ENCODE measurements around the gene SRPK3. TPM values are rescaled to one million over a fixed set of nuclear protein-coding genes. Genes with fewer than 3 reads are reported as not detected.
A peak's percentile ranks its signal among the peaks of the same experiment; 100 is the strongest.

SRPK3 gene, protein sequence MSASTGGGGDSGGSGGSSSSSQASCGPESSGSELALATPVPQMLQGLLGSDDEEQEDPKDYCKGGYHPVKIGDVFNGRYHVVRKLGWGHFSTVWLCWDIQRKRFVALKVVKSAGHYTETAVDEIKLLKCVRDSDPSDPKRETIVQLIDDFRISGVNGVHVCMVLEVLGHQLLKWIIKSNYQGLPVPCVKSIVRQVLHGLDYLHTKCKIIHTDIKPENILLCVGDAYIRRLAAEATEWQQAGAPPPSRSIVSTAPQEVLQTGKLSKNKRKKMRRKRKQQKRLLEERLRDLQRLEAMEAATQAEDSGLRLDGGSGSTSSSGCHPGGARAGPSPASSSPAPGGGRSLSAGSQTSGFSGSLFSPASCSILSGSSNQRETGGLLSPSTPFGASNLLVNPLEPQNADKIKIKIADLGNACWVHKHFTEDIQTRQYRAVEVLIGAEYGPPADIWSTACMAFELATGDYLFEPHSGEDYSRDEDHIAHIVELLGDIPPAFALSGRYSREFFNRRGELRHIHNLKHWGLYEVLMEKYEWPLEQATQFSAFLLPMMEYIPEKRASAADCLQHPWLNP
- total RNA-seq (10 to 100 TPM; 27.0 to 53.1 (median 39.3) TPM), polyA plus RNA-seq (36.5 TPM)
- long read RNA-seq, donor 1, transcript SRPK3-203 (15 exons, 1,753 nt): major isoform, 19 of 79 reads
- long read RNA-seq, donor 1, transcript SRPK3-202 (15 exons, 1,958 nt): minor isoform, 16 of 79 reads
- long read RNA-seq, donor 1, partial matches to known transcripts: 24 of 79 reads
- long read RNA-seq, donor 1, other reads (novel, unspliced or antisense): 20 of 79 reads
- long read RNA-seq, donor 2, transcript SRPK3-202 (15 exons, 1,958 nt): major isoform, 11 of 81 reads
- long read RNA-seq, donor 2, transcript SRPK3-203 (15 exons, 1,753 nt): major isoform, 11 of 81 reads
- long read RNA-seq, donor 2, partial matches to known transcripts: 33 of 81 reads
- long read RNA-seq, donor 2, other reads (novel, unspliced or antisense): 25 of 81 reads
- long read RNA-seq, donor 3, transcript SRPK3-202 (15 exons, 1,958 nt): minor isoform, 7 of 74 reads
- long read RNA-seq, donor 3, transcript SRPK3-203 (15 exons, 1,753 nt): major isoform, 26 of 74 reads
- long read RNA-seq, donor 3, partial matches to known transcripts: 20 of 74 reads
- long read RNA-seq, donor 3, other reads (novel, unspliced or antisense): 19 of 74 reads
- long read RNA-seq, donor 4, transcript SRPK3-202 (15 exons, 1,958 nt): minor isoform, 10 of 85 reads
- long read RNA-seq, donor 4, transcript SRPK3-203 (15 exons, 1,753 nt): major isoform, 23 of 85 reads
- long read RNA-seq, donor 4, partial matches to known transcripts: 25 of 85 reads
- long read RNA-seq, donor 4, other reads (novel, unspliced or antisense): 26 of 85 reads

DNA sequence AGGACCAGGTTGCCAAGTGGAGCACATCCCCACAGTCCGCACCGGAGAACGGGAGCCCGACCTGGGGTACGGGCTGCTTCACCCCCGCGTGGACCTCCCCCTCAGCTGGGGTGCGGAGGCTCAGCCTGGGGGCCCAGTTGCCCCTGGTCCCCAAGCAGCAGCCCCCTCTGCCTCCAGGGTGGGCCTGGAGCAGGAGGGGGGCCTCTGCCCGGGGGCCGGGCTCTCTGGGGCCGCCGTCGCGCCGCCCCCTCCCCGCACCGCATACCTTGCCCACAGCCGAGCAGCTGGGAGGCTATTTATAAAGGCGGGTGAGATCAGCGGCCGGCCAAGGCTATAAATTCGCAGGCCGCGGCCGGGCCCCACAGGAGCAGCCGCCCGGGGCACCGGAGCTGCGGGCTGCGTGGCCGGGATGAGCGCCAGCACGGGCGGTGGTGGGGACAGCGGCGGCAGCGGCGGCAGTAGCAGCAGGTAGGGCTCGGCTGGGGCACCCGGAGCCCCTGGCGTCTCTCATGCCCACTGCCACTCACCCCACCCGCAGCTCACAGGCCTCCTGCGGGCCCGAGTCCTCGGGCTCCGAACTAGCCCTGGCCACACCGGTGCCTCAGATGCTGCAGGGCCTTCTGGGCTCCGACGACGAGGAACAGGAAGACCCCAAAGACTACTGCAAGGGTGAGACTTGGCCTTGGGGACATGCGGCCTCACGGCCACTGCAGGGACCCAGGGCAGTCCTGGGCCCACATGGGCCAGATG, at the start of gene SRPK3:
Gene SRPK3 (plus strand): TSS at position 364 of the 750 bp plus-strand sequence. CDS start 46 bp downstream, at position 410.
- 17% methylated on average over 52 of the region's 52 CpGs for WGBS
- Histone ChIP-seq H3K9me3 (ENCODE audit: control insufficient read depth, low read length) (no peaks in the 10 kb centered on the region), H3K27ac (ENCODE audit: low read length) (peak within 1 kb of the TSS; percentile 68), H3K27me3 (ENCODE audit: control insufficient read depth, insufficient read depth) (no peaks in the 10 kb centered on the region), H3K4me1 (ENCODE audit: control insufficient read depth, insufficient read depth, low read length) (peaks cover 2% of the 10 kb centered on the region), H3K4me3 (ENCODE audit: low read length) (no peak within 1 kb of the TSS)
- ATAC-seq: peak; percentile 48 to 52
- intact Hi-C loops (cut with DNase I): no loop called here
- DNase-seq: peak in 2 of 3 donors; percentile 69 to 76

DNA sequence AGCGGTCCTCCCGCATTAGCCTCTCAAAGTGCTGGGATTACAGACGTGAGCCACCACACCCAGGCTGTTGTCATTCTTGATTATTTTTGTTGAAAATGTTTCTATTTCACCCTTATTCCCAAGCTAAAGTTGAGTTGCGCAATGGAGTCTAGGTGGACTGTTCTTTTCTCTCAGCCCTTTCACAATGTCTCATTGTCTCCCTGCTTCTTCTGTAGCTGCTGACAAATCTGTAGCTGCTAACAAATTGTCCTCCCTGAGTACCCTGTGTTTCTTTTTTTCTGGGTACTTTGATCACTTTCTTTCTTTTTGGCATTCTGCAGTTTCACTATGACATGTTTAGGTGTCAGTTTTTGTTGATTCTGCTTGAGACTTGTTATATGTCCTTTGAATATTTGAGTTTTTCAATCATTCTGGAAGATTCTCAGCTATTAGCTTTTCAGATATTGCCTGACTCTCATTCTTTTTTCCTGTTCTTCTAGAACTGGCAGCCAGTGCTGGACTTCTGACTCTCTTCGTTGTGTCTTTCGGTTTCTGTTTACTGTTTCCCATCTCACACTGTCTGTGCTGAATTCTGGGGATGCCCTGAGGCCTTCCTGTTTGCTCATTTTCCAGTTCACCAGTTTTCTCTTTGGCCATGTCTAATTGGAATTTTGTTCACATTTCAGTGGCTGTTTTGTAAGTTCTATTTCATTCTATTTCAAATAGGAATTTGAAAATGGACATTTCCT, 49.6 kb upstream of the SRPK3 start:
- no peak overlapping the region for H3K27ac ChIP-seq (ENCODE audit: low read length)

DNA sequence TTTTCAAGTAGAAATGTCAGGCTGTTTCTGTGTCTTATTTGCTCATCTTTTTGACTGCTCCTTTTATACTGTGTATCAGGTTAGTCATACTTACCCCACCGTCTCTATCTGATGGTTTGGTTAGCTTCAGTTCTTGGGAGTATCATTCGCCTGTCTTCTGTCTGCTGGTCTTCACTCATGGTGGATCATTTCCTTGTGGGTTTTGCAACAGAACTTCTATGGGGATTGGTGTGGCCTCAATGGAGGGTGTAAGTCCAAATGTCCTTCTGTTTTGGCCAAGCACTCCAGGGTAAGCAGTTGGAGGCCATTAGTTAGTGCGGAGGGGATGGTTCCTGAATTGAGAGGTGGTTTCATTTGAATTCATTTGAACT, 49.0 kb upstream of the SRPK3 start:
- Histone ChIP-seq H3K4me3 (ENCODE audit: low read length) (no peak overlapping the region), H3K9me3 (ENCODE audit: control insufficient read depth, low read length) (no peaks in the 10 kb centered on the region), H3K27ac (ENCODE audit: low read length) (no peak overlapping the region), H3K27me3 (ENCODE audit: control insufficient read depth, insufficient read depth) (no peaks in the 10 kb centered on the region), H3K4me1 (ENCODE audit: control insufficient read depth, insufficient read depth, low read length) (peaks cover 7% of the 10 kb centered on the region)
- ATAC-seq: no peak
- DNase-seq: no peak
- 96% methylated on average over 3 of the region's 3 CpGs for WGBS
- intact Hi-C loops (cut with DNase I): no loop called here

More for the DNA sequence above, 49.6 kb upstream of the SRPK3 start:
- intact Hi-C loops (cut with DNase I): no loop called here
- ATAC-seq: no peak
- Histone ChIP-seq H3K4me3 (ENCODE audit: low read length) (no peak overlapping the region), H3K27me3 (ENCODE audit: control insufficient read depth, insufficient read depth) (no peaks in the 10 kb centered on the region), H3K4me1 (ENCODE audit: control insufficient read depth, insufficient read depth, low read length) (peaks cover 7% of the 10 kb centered on the region), H3K9me3 (ENCODE audit: control insufficient read depth, low read length) (no peaks in the 10 kb centered on the region)
- no peak for DNase-seq
- WGBS: 88% methylated on average over 6 of the region's 6 CpGs

DNA sequence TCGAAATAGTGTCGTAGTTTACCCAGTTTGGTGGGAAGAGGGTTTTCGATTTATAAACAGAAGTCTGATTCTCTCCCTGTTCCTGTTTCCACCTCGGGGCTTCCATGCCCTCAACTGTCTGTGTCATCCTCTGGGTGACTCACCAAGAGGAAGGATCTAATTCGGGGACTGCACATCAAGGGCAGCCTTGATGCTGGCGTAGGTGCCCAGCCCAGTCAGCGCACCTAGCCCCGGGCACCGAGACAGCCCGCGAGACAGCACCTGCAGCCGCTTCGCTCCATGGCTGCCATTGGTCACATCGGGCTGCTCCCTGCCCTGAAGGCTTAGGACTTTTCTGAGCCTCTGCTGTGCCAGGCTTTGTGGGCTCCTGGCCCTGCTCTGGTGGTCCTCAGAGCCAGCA, 48.4 kb upstream of the SRPK3 start:
- H3K27ac ChIP-seq (ENCODE audit: low read length): no peak overlapping the region
- DNase-seq: peak in 1 of 3 donors; percentile 51
- H3K27me3 ChIP-seq (ENCODE audit: control insufficient read depth, insufficient read depth): no peaks in the 10 kb centered on the region
- intact Hi-C loops (cut with DNase I): no loop called here
- no peaks in the 10 kb centered on the region for H3K9me3 ChIP-seq (ENCODE audit: control insufficient read depth, low read length)
- no peak for ATAC-seq
- H3K4me1 ChIP-seq (ENCODE audit: control insufficient read depth, insufficient read depth, low read length): peaks cover 6% of the 10 kb centered on the region
- 94% methylated on average over 14 of the region's 14 CpGs for WGBS
- no peak overlapping the region for H3K4me3 ChIP-seq (ENCODE audit: low read length)

DNA sequence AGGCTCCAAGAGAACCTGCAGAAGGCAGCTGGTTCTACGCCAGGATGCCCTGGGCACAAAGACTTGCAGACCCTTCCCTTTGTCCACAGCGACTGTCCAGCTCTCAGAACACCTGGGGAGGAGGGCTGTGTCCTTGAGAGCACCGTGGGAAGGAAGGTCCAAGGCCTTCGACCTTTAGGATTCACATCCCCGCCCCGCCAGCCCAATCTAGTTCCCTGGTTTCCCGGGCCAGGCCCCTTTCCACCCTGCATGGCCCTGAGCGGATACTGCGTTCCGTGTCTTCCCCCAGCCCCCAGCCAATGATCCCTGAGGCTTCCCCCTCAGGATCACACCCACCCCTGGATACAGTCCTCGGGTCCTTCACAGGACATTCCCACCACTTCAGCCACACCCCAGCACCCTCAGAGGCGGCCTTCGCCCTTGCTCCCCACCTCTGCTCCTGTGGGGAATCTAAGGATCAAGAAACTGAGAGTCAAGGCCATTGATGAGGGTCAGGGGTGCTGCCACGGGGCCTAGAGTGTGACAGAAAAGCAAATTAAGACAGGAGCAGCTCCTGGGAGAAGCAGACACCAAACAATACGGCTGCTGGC, 47.1 kb upstream of the SRPK3 start:
- Histone ChIP-seq H3K4me3 (ENCODE audit: low read length) (no peak overlapping the region), H3K4me1 (ENCODE audit: control insufficient read depth, insufficient read depth, low read length) (no peaks in the 10 kb centered on the region), H3K27ac (ENCODE audit: low read length) (no peak overlapping the region), H3K9me3 (ENCODE audit: control insufficient read depth, low read length) (no peaks in the 10 kb centered on the region), H3K27me3 (ENCODE audit: control insufficient read depth, insufficient read depth) (no peaks in the 10 kb centered on the region)
- DNase-seq (peak in 1 of 3 donors; percentile 33), ATAC-seq (no peak)
- WGBS: 87% methylated on average over 15 of the region's 15 CpGs
- intact Hi-C loops (cut with DNase I): no loop called here

DNA sequence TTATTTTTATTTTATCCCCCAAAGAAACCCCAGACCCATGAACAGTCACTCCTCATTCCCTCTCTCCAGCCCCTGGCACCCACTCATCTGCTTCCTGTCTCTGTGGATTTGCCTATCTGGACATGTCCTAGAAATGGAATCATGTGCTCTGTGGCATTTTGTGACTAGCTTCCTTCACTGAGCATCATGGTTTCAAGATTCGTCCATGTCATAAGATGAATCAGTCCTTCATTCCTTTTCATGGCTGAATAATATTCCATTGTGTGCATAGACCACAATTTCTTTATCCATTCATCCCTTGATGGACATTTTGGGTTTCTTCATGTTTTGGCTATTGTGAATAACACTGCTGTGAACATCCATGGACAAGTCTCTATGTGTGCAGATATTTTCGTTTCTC, 46.0 kb upstream of the SRPK3 start:
- Histone ChIP-seq H3K27me3 (ENCODE audit: control insufficient read depth, insufficient read depth) (no peaks in the 10 kb centered on the region), H3K9me3 (ENCODE audit: control insufficient read depth, low read length) (no peaks in the 10 kb centered on the region), H3K4me3 (ENCODE audit: low read length) (no peak overlapping the region), H3K27ac (ENCODE audit: low read length) (no peak overlapping the region), H3K4me1 (ENCODE audit: control insufficient read depth, insufficient read depth, low read length) (no peaks in the 10 kb centered on the region)
- intact Hi-C loops (cut with DNase I): no loop called here
- DNase-seq (no peak), ATAC-seq (no peak)
- WGBS: 94% methylated on average over 2 of the region's 2 CpGs

DNA sequence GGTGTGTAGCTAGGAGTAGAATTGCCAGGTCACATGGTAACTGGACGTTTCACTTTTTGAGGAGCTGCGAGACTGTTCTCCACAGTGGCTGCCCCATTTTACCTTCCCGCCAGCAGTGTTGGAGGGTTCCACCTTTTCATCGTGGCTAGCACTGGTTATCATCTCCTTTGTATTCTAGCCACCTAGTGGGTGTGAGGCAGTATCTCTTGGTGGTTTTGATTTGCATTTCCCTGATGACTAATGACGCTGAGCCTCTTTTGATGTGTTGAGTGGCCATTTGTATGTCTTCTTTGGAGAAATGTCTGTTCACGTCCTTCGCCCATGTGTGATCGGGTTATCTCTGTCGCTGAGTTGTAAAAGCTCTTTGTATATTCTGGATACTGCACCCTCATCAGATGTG, 45.6 kb upstream of the SRPK3 start:
- H3K27me3 ChIP-seq (ENCODE audit: control insufficient read depth, insufficient read depth): no peaks in the 10 kb centered on the region
- no peaks in the 10 kb centered on the region for H3K4me1 ChIP-seq (ENCODE audit: control insufficient read depth, insufficient read depth, low read length)
- DNase-seq: no peak
- 82% methylated on average over 9 of the region's 9 CpGs for WGBS
- no peak overlapping the region for H3K27ac ChIP-seq (ENCODE audit: low read length)
- no peaks in the 10 kb centered on the region for H3K9me3 ChIP-seq (ENCODE audit: control insufficient read depth, low read length)
- intact Hi-C loops (cut with DNase I): no loop called here
- no peak for ATAC-seq
- no peak overlapping the region for H3K4me3 ChIP-seq (ENCODE audit: low read length)

DNA sequence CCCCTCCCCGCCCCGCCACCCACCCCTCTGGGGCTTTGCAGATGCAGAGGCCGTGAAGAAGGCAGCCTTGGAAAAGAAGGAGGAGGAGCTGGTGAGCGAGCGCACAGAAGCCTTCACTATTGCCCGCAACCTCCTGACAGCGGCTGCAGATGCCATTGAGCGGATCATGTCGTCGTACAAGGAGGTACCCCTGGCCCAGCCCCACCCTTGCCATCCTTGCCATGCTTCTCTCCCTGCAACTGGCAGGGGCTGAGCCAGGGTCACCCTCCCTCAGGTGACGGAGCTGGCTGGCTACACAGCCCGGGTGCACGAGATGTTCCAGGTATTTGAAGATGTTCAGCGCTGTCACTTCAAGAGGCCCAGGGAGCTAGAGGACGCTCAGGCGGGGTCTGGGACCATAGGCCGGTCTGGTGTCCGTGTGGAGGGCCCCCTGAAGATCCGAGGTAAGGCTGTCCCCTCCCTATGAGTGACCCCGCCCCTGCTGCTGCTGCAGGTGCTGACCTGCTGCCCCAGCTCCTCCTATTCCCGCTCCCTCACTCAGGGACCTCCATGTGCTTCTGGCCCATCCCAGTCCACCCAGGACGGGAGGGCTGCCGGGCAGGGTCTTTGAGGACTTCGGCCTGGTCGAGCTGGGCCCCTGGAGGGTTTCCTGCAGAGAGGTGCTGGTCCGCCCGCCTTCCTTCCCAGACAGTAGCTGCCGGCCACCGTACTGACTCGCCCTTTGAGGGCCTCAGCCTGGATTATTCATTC, 44.6 kb upstream of the SRPK3 start:
- WGBS: 91% methylated on average over 30 of the region's 30 CpGs
- intact Hi-C loops (cut with DNase I): no loop called here
- no peaks in the 10 kb centered on the region for H3K27me3 ChIP-seq (ENCODE audit: control insufficient read depth, insufficient read depth)
- no peaks in the 10 kb centered on the region for H3K4me1 ChIP-seq (ENCODE audit: control insufficient read depth, insufficient read depth, low read length)
- ATAC-seq (no peak), DNase-seq (peak in 1 of 3 donors; percentile 53)
- H3K9me3 ChIP-seq (ENCODE audit: control insufficient read depth, low read length): no peaks in the 10 kb centered on the region
- no peak overlapping the region for H3K27ac ChIP-seq (ENCODE audit: low read length)
- H3K4me3 ChIP-seq (ENCODE audit: low read length): no peak overlapping the region

DNA sequence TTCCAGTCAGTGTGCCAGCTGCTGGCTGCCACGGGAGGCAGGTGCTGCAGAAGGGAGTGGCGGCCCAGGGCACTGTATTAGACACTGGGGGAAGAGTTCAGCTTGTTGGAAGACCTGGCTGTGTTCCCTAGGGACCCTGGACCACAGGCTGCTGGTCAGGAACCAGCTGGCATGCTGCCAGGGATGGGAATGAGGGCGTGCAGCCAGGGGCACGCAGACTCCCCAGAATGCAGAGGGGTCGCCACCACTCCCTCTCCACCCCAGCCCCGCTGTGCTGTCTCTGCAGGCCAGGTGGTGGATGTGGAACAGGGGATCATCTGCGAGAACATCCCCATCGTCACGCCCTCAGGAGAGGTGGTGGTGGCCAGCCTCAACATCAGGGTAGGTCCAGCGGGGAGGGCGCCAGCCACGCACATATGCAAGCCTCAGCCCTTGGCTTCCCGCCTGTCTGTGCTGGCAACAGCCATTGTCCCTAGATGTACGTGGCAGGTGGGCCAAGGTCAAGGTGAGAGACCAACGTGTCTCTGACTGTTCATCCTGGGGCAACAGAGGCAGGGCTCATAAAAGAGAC, 43.9 kb upstream of the SRPK3 start:
- DNase-seq: peak in 1 of 3 donors; percentile 51
- WGBS: 86% methylated on average over 15 of the region's 15 CpGs
- Histone ChIP-seq H3K27me3 (ENCODE audit: control insufficient read depth, insufficient read depth) (no peaks in the 10 kb centered on the region), H3K9me3 (ENCODE audit: control insufficient read depth, low read length) (no peaks in the 10 kb centered on the region), H3K27ac (ENCODE audit: low read length) (no peak overlapping the region), H3K4me1 (ENCODE audit: control insufficient read depth, insufficient read depth, low read length) (no peaks in the 10 kb centered on the region), H3K4me3 (ENCODE audit: low read length) (no peak overlapping the region)
- ATAC-seq: no peak
- intact Hi-C loops (cut with DNase I): no loop called here

Measured in right cardiac atrium (tissue), 5 donors.